SK-N-SH treated with all-trans-retinoic acid at 6 μM for 48 hours (cell line): ENCODE results near the gene P3H1.

Source experiments
- ATAC-seq: fragments of 200-7000 bp; cut with Tn5 transposase; 3 replicates; pipeline ENCODE4 v1.9.1; 2020; ENCODE audit warnings: mild to moderate bottlenecking, moderate library complexity
- ARNTL ChIP-seq: fragments of 450-650 bp; formaldehyde crosslinking; IDR thresholded peaks from 2 replicates; pipeline ENCODE4 v1.5.0; 2020; ENCODE audit warnings: low read depth, mild to moderate bottlenecking, moderate library complexity, borderline replicate concordance
- BACH2 ChIP-seq: fragments of 250-450 bp; sonication (Bioruptor Pico); IDR thresholded peaks from 2 replicates; pipeline ENCODE4 v1.9.0; 2021; ENCODE audit warnings: mild to moderate bottlenecking, borderline replicate concordance
- CREB5 ChIP-seq: fragments of 250-450 bp; sonication (Bioruptor Pico); IDR thresholded peaks from 2 replicates; pipeline ENCODE4 v1.5.1; 2020; ENCODE audit warnings: low read depth, mild to moderate bottlenecking, moderate library complexity
- CSRNP3 ChIP-seq: fragments of 250-450 bp; sonication (Bioruptor Pico); IDR thresholded peaks from 2 replicates; pipeline ENCODE4 v1.5.1; 2021; ENCODE audit warnings: mild to moderate bottlenecking, moderate library complexity
- GLIS3 ChIP-seq: fragments of 250-450 bp; sonication (Bioruptor Pico); IDR thresholded peaks from 2 replicates; pipeline ENCODE4 v1.5.0; 2020; ENCODE audit warnings: mild to moderate bottlenecking, moderate library complexity
- ISL1 ChIP-seq: fragments of 250-450 bp; sonication (Bioruptor Pico); IDR thresholded peaks from 2 replicates; pipeline ENCODE4 v2.1.2; 2022; ENCODE audit warnings: mild to moderate bottlenecking, moderate library complexity
- OSR1 ChIP-seq: fragments of 250-450 bp; sonication (Bioruptor Pico); IDR thresholded peaks from 2 replicates; pipeline ENCODE4 v1.8.0; 2022; ENCODE audit warnings: moderate library complexity, mild to moderate bottlenecking, inconsistent platforms
- PATZ1 ChIP-seq: fragments of 250-450 bp; sonication (Bioruptor Pico); IDR thresholded peaks from 2 replicates; pipeline ENCODE4 v1.8.0; 2020; ENCODE audit warnings: mild to moderate bottlenecking, moderate library complexity, borderline replicate concordance
- POU6F1 ChIP-seq: fragments of 250-450 bp; sonication (Bioruptor Pico); IDR thresholded peaks from 2 replicates; pipeline ENCODE4 v1.8.0; 2021; ENCODE audit warnings: low read depth, mild to moderate bottlenecking, moderate library complexity, borderline replicate concordance
- PPARA ChIP-seq: fragments of 250-450 bp; sonication (Bioruptor Pico); IDR thresholded peaks from 2 replicates; pipeline ENCODE4 v1.5.0; 2020; ENCODE audit warnings: mild to moderate bottlenecking, borderline replicate concordance
- RARB ChIP-seq: fragments of 250-450 bp; sonication (Bioruptor Pico); IDR thresholded peaks from 2 replicates; pipeline ENCODE4 v1.8.0; 2021; ENCODE audit warnings: mild to moderate bottlenecking, moderate library complexity
- TCF4 ChIP-seq: fragments of 250-450 bp; sonication (Bioruptor Pico); IDR thresholded peaks from 2 replicates; pipeline ENCODE4 v1.8.0; 2021; ENCODE audit warnings: mild to moderate bottlenecking, moderate library complexity, borderline replicate concordance
- TSHZ2 ChIP-seq: fragments of 250-450 bp; sonication (Bioruptor Pico); IDR thresholded peaks from 2 replicates; pipeline ENCODE4 v1.5.0; 2020; ENCODE audit warnings: mild to moderate bottlenecking, moderate library complexity
- ZC3H10 ChIP-seq: fragments of 250-450 bp; sonication (Bioruptor Pico); IDR thresholded peaks from 2 replicates; pipeline ENCODE4 v1.5.1; 2021; ENCODE audit warnings: mild to moderate bottlenecking, moderate library complexity
- ZFP30 ChIP-seq: fragments of 450-650 bp; formaldehyde crosslinking; IDR thresholded peaks from 2 replicates; pipeline ENCODE4 v1.5.0; 2022; ENCODE audit warnings: mild to moderate bottlenecking, moderate library complexity
- ZNF70 ChIP-seq: fragments of 450-650 bp; formaldehyde crosslinking; IDR thresholded peaks from 2 replicates; pipeline ENCODE4 v1.5.0; 2020; ENCODE audit warnings: mild to moderate bottlenecking, moderate library complexity
- ZNF8 ChIP-seq: fragments of 450-650 bp; formaldehyde crosslinking; IDR thresholded peaks from 2 replicates; pipeline ENCODE4 v1.5.0; 2020; ENCODE audit warnings: mild to moderate bottlenecking, moderate library complexity

The P3H1 gene

GRCh38 chr1:42732126-42732680, 34.6 kb downstream of the P3H1 start:
- no peak for TF ChIP-seq TSHZ2 (CRISPR knock-in tag)
- TF ChIP-seq CREB5 (CRISPR knock-in tag) = no peak
- no peak for TF ChIP-seq ZC3H10 (CRISPR knock-in tag)
- TF ChIP-seq RARB (CRISPR knock-in tag) = no peak
- no peak for TF ChIP-seq POU6F1 (CRISPR knock-in tag)
- TF ChIP-seq ARNTL (CRISPR knock-in tag) = no peak
- TF ChIP-seq PPARA (CRISPR knock-in tag) = no peak
- TF ChIP-seq PATZ1 (CRISPR knock-in tag) = no peak
- no peak for TF ChIP-seq OSR1 (CRISPR knock-in tag)
- TF ChIP-seq TCF4 = no peak
- no peak for TF ChIP-seq ZFP30 (CRISPR knock-in tag)
- no peak for ATAC-seq

GRCh38 chr1:42731585-42731984, 35.2 kb downstream of the P3H1 start:
- ATAC-seq = no peak
- TF ChIP-seq GLIS3 (CRISPR knock-in tag) = no peak
- TF ChIP-seq ZNF8 (CRISPR knock-in tag) = no peak
- TF ChIP-seq OSR1 (CRISPR knock-in tag) = no peak
- no peak for TF ChIP-seq PPARA (CRISPR knock-in tag)
- TF ChIP-seq POU6F1 (CRISPR knock-in tag) = no peak
- no peak for TF ChIP-seq BACH2
- no peak for TF ChIP-seq CSRNP3 (CRISPR knock-in tag)
- no peak for TF ChIP-seq PATZ1 (CRISPR knock-in tag)
- no peak for TF ChIP-seq TCF4
- no peak for TF ChIP-seq ZNF70 (CRISPR knock-in tag)
- no peak for TF ChIP-seq CREB5 (CRISPR knock-in tag)
- no peak for TF ChIP-seq ISL1 (CRISPR knock-in tag)
- no peak for TF ChIP-seq ZFP30 (CRISPR knock-in tag)
- TF ChIP-seq TSHZ2 (CRISPR knock-in tag) = no peak
- no peak for TF ChIP-seq ZC3H10 (CRISPR knock-in tag)
- no peak for TF ChIP-seq ARNTL (CRISPR knock-in tag)
- no peak for TF ChIP-seq RARB (CRISPR knock-in tag)
